Neural cell (in vitro differentiated cells): ENCODE measurements around the gene GLT1D1. TPM values are rescaled to one million over a fixed set of nuclear protein-coding genes. Genes with fewer than 3 reads are reported as not detected.

Experiments used
- H2AFZ ChIP-seq: fragments of 200-600, 300-800 bp; sonication (generic), shearing (Covaris generic); 2 replicates; pipeline ENCODE4 v1.6.0; 2014; ENCODE audit warnings: low read depth, mild to moderate bottlenecking, antibody characterized with exemption, low read length, moderate library complexity
- H3F3A ChIP-seq: fragments of 200-600 bp; shearing (Covaris generic); 2 replicates; pipeline ENCODE4 v1.6.1; 2016; ENCODE audit warnings: mild to moderate bottlenecking, moderate library complexity, mixed read lengths, antibody characterized with exemption, low read length; ENCODE audit not compliant: insufficient read depth, poor library complexity, severe bottlenecking
- H3K27ac ChIP-seq: fragments of 200-600, 300-800 bp; sonication (generic), shearing (Covaris generic); 2 replicates; pipeline ENCODE4 v1.5.1; 2014; ENCODE audit warnings: mild to moderate bottlenecking, low read length, moderate library complexity
- H3K27me3 ChIP-seq: fragments of 300-800, 200-600 bp; sonication (generic), shearing (Covaris generic); 2 replicates; pipeline ENCODE4 v1.6.0; 2014; ENCODE audit warnings: mild to moderate bottlenecking, low read depth, low read length, moderate library complexity; ENCODE audit not compliant: insufficient read depth
- H3K36me3 ChIP-seq: fragments of 300-800, 200-600 bp; sonication (generic), shearing (Covaris generic); 2 replicates; pipeline ENCODE4 v1.5.1; 2014; ENCODE audit warnings: mild to moderate bottlenecking, antibody characterized with exemption, low read length, moderate library complexity; ENCODE audit not compliant: insufficient read depth
- H3K4me2 ChIP-seq: fragments of 300-800, 200-600 bp; sonication (generic), shearing (Covaris generic); 2 replicates; pipeline ENCODE4 v1.6.0; 2014; ENCODE audit warnings: mild to moderate bottlenecking, low read length
- H3K4me3 ChIP-seq: fragments of 300-800, 200-600 bp; sonication (generic), shearing (Covaris generic); 2 replicates; pipeline ENCODE4 v1.5.1; 2014; ENCODE audit warnings: mild to moderate bottlenecking, low read length, moderate library complexity
- H3K79me2 ChIP-seq: fragments of 200-600 bp; shearing (Covaris generic); replicated peaks from 2 replicates; pipeline ENCODE4 v1.6.0; 2014; ENCODE audit warnings: mild to moderate bottlenecking, low read length, moderate library complexity; ENCODE audit not compliant: insufficient read depth
- H3K9ac ChIP-seq: fragments of 300-800, 200-600 bp; sonication (generic), shearing (Covaris generic); 2 replicates; pipeline ENCODE4 v1.6.1; 2016; ENCODE audit warnings: mild to moderate bottlenecking, low read length, mixed read lengths
- H3K9me2 ChIP-seq: fragments of 200-600 bp; shearing (Covaris generic); 2 replicates; pipeline ENCODE4 v1.6.1; 2016; ENCODE audit warnings: mild to moderate bottlenecking, low read length, mixed read lengths; ENCODE audit not compliant: insufficient read depth
- H3K9me3 ChIP-seq: fragments of 200-600, 300-800 bp; sonication (generic), shearing (Covaris generic); 2 replicates; pipeline ENCODE4 v1.6.1; 2016; ENCODE audit warnings: mild to moderate bottlenecking, mixed run types, low read length, moderate library complexity, mixed read lengths
- H4K20me1 ChIP-seq: fragments of 200-600 bp; shearing (Covaris generic); 2 replicates; pipeline ENCODE4 v1.6.1; 2016; ENCODE audit warnings: mild to moderate bottlenecking, mixed run types; ENCODE audit not compliant: insufficient read depth
- EP300 ChIP-seq: fragments of 450-650 bp; conservative IDR thresholded peaks from 2 replicates; pipeline ENCODE4 v1.6.1; 2014; ENCODE audit warnings: antibody characterized with exemption, mild to moderate bottlenecking, moderate library complexity; ENCODE audit not compliant: poor library complexity, severe bottlenecking
- EZH2 ChIP-seq: fragments of 200-600, 300-800 bp; shearing (Covaris generic), sonication (generic); IDR thresholded peaks from 2 replicates; pipeline ENCODE4 v1.6.1; 2014; ENCODE audit warnings: antibody characterized with exemption, low read length, borderline replicate concordance, mild to moderate bottlenecking; ENCODE audit not compliant: insufficient read depth, poor library complexity, severe bottlenecking
- MXI1 ChIP-seq: fragments of 450-650 bp; conservative IDR thresholded peaks from 2 replicates; pipeline ENCODE4 v1.6.1; 2014; ENCODE audit warnings: antibody characterized with exemption, mild to moderate bottlenecking; ENCODE audit not compliant: poor library complexity, severe bottlenecking
- POLR2AphosphoS5 ChIP-seq: IDR thresholded peaks from 2 replicates; pipeline ENCODE4 v1.6.1; 2012
- RAD21 ChIP-seq: fragments of 450-650 bp; conservative IDR thresholded peaks from 2 replicates; pipeline ENCODE4 v1.6.1; 2014; ENCODE audit warnings: antibody characterized with exemption, mild to moderate bottlenecking, moderate library complexity
- SMC3 ChIP-seq: fragments of 450-650 bp; conservative IDR thresholded peaks from 2 replicates; pipeline ENCODE4 v1.6.1; 2014; ENCODE audit warnings: antibody characterized with exemption, mild to moderate bottlenecking, moderate library complexity; ENCODE audit not compliant: poor library complexity
- TAF1 ChIP-seq: IDR thresholded peaks from 2 replicates; pipeline ENCODE4 v1.6.1; 2012; ENCODE audit warnings: low read depth
- polyA plus RNA-seq: library from polyadenylated mRNA; depleted of rRNA; stranded (reverse); fragments of >200 nt; gene quantifications from 2 replicates; pipeline ENCODE4 v1.2.3, GENCODE V29; 2014
- TF ChIP-seq, protein P1 (sequence below): IDR thresholded peaks from 2 replicates; pipeline ENCODE4 v1.6.1; 2012; ENCODE audit warnings: borderline replicate concordance
- TF ChIP-seq, protein P2 (sequence below): fragments of 450-650 bp; IDR thresholded peaks from 2 replicates; pipeline ENCODE4 v1.5.1; 2014; ENCODE audit warnings: antibody characterized with exemption, mild to moderate bottlenecking, moderate library complexity; ENCODE audit not compliant: poor library complexity, severe bottlenecking

GLT1D1 gene
- polyA plus RNA-seq, 1 donor from 2014 or later = 3.9 TPM

DNA sequence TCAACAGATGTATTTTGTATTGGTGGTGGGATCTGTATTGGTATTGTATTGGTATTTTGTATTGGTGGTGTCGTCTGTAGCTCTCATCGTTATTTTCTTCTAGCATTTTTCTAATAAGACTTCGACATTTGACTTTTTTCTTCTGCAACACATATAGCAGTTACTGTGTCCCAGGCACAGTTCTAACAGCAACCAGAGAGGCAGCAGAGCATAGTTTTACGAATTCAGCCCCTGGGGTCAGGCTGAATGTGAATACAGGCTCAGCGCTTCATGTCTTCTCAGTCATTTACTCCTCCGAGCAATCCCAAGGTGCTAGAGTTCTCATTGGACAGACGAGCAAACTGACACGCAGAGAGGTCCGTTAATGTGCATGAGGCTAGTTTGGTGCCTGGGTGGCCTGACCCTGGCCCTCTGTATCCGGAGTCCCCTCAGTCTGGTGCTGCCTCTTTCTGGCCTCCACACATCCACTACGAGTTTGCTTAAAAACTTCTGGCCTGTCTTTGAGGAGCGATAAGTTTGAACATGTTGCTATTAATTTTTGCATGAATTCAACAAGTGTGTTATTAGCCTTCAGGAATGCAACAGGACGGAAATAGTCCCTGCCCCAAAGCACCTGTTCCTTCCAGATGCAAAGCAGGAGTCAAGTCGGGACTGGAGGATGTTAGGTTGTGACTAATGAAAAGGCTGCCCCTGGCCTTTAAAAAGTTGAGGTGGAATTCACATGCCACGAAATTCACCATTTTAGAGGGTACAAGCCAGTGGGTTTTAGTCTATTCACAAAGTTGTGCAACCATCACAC lies 87.0 kb downstream of the GLT1D1 start:
- no peaks in the 10 kb centered on the region for H3F3A ChIP-seq
- no peaks in the 10 kb centered on the region for H4K20me1 ChIP-seq
- no peaks in the 10 kb centered on the region for H3K36me3 ChIP-seq
- H3K4me3 ChIP-seq = no peak overlapping the region
- no peak overlapping the region for H3K4me2 ChIP-seq
- no peaks in the 10 kb centered on the region for H3K27me3 ChIP-seq
- no peaks in the 10 kb centered on the region for H3K79me2 ChIP-seq
- H3K9ac ChIP-seq = no peak overlapping the region
- no peak overlapping the region for H3K27ac ChIP-seq
- no peaks in the 10 kb centered on the region for H3K9me2 ChIP-seq
- TF ChIP-seq SMC3 (no peak), RAD21 (no peak), EZH2 (no peak), TAF1 (no peak), EP300 (no peak), MXI1 (no peak), POLR2AphosphoS5 (no peak)
- TF ChIP-seq, protein P1, sequence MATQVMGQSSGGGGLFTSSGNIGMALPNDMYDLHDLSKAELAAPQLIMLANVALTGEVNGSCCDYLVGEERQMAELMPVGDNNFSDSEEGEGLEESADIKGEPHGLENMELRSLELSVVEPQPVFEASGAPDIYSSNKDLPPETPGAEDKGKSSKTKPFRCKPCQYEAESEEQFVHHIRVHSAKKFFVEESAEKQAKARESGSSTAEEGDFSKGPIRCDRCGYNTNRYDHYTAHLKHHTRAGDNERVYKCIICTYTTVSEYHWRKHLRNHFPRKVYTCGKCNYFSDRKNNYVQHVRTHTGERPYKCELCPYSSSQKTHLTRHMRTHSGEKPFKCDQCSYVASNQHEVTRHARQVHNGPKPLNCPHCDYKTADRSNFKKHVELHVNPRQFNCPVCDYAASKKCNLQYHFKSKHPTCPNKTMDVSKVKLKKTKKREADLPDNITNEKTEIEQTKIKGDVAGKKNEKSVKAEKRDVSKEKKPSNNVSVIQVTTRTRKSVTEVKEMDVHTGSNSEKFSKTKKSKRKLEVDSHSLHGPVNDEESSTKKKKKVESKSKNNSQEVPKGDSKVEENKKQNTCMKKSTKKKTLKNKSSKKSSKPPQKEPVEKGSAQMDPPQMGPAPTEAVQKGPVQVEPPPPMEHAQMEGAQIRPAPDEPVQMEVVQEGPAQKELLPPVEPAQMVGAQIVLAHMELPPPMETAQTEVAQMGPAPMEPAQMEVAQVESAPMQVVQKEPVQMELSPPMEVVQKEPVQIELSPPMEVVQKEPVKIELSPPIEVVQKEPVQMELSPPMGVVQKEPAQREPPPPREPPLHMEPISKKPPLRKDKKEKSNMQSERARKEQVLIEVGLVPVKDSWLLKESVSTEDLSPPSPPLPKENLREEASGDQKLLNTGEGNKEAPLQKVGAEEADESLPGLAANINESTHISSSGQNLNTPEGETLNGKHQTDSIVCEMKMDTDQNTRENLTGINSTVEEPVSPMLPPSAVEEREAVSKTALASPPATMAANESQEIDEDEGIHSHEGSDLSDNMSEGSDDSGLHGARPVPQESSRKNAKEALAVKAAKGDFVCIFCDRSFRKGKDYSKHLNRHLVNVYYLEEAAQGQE = no peak
- TF ChIP-seq, protein P2, sequence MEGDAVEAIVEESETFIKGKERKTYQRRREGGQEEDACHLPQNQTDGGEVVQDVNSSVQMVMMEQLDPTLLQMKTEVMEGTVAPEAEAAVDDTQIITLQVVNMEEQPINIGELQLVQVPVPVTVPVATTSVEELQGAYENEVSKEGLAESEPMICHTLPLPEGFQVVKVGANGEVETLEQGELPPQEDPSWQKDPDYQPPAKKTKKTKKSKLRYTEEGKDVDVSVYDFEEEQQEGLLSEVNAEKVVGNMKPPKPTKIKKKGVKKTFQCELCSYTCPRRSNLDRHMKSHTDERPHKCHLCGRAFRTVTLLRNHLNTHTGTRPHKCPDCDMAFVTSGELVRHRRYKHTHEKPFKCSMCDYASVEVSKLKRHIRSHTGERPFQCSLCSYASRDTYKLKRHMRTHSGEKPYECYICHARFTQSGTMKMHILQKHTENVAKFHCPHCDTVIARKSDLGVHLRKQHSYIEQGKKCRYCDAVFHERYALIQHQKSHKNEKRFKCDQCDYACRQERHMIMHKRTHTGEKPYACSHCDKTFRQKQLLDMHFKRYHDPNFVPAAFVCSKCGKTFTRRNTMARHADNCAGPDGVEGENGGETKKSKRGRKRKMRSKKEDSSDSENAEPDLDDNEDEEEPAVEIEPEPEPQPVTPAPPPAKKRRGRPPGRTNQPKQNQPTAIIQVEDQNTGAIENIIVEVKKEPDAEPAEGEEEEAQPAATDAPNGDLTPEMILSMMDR = no peak
- H2AFZ ChIP-seq = no peak overlapping the region
- no peaks in the 10 kb centered on the region for H3K9me3 ChIP-seq

DNA sequence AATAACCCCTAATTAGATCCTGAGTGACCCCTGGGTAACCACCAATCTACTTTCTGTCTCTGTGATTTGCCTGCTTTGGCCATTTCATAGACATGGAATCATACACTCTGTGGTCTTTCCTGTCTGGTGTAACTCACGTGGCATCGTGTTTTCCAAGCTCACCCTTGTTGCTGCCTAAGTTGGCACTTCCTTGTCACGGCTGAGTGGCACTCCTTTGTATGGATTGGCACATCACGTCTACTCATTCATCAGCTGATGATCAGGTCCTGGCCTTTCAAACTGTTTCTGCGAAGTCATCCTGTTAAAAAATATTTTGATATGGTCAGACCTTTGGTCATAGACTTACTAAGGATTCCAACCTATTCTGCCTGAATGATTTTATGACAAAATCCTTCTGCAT lies 87.7 kb downstream of the GLT1D1 start:
- H3K9me2 ChIP-seq = no peaks in the 10 kb centered on the region
- H3K4me2 ChIP-seq = no peak overlapping the region
- H3K9ac ChIP-seq = no peak overlapping the region
- H3F3A ChIP-seq = no peaks in the 10 kb centered on the region
- no peaks in the 10 kb centered on the region for H4K20me1 ChIP-seq
- H3K36me3 ChIP-seq = no peaks in the 10 kb centered on the region
- H2AFZ ChIP-seq = no peak overlapping the region
- H3K79me2 ChIP-seq = no peaks in the 10 kb centered on the region
- no peak overlapping the region for H3K27ac ChIP-seq
- no peak overlapping the region for H3K4me3 ChIP-seq
- H3K9me3 ChIP-seq = no peaks in the 10 kb centered on the region
- H3K27me3 ChIP-seq = no peaks in the 10 kb centered on the region
- no peak for TF ChIP-seq MXI1
- TF ChIP-seq, protein P1 = no peak
